Occipital lobe (tissue), 2 donors: ENCODE results near the gene AKNAD1. TPM values are rescaled to one million over a fixed set of nuclear protein-coding genes. Genes with fewer than 3 reads are reported as not detected.
"Not testable (repeated sequence)": the region's sequence is repeated elsewhere in the genome, so short reads cannot be mapped to it uniquely, and the experiment has no call there.

ENCODE experiments used
- DNase-seq: peaks from one replicate; lab custom pipeline; 2025; lab: John Stamatoyannopoulos, UW
- total RNA-seq: library from RNA; depleted of rRNA; stranded (reverse); fragments of >200 nt; gene quantifications from one replicate; pipeline ENCODE4 v1.2.3, GENCODE V29; 2014

Gene AKNAD1
- 1.7 TPM for total RNA-seq

GRCh38 chr1:108856994-108857393 is at the start of gene AKNAD1:
Gene AKNAD1, minus strand, starts transcription at chr1:108857094. Its CDS starts 4,430 bp downstream, at chr1:108852664.
- no peak for DNase-seq

DNA sequence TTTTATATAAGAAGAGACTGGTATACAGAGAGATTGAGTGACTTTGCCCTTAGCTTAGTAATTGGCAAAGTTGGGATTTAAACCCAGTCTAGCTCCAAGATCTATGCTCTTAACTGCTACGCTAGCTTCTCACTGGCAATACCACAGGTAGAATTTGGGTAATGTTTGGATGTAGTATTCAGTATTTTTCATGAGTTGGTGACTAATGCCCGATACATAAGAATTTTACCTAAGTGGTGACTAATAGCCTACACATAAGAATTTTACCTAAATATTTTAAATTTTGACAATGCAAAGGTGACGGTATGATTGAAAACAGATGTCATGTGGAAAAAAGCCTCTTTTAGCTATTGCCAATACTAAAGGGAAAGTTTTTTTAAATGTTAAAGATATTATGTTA is 44.2 kb upstream of the AKNAD1 start:
- DNase-seq, result no peak

- no peak for DNase-seq
Measured at GRCh38 chr1:108897865-108898720, 41.2 kb upstream of the AKNAD1 start.

DNA sequence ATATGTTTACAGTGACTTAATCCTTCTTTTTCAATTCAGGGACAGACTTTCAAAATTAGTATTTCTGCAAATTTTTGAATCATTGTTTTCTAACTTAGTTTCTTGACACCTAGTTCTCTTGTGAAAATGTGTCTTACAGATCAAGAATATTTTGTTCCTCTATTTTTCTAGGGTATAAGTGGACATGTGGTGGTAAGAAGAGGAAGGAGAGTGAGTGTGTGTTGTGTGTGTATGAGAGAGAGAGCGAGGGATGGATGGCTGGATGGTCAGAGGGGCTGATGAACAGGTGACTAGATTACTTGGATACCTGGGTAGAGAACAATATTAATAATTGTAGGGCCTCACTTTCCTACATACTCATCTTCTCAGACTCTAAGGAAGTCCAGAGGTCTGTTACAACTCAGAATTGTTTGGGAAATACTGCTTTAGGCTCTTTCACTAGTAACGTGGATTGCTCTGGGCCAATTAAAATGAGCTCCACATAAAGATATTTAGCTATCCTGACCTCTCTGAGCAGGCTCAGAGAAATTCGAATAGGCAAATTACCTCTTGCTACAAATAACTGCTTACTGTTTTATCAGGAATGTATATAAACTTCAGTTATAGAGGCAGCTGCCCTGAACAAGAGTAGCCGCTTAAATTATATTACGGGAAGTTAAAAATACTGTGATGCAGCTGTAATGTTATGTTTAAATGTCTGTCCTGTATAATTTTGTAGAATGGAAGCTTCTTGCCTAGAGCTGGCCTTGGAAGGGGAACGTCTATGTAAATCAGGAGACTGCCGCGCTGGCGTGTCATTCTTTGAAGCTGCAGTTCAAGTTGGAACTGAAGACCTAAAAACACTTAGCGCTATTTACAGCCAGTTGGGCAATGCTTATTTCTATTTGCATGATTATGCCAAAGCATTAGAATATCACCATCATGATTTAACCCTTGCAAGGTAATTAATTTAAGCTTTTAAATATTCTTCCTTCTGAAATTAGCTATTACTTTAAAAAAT is 39.6 kb upstream of the AKNAD1 start:
- DNase-seq, result no peak

GRCh38 chr1:108893141-108893530 is 36.2 kb upstream of the AKNAD1 start:
- no peak for DNase-seq

- no peak for DNase-seq
Measured at GRCh38 chr1:108892356-108893140, 35.7 kb upstream of the AKNAD1 start.

GRCh38 chr1:108889706-108890384 is 33.0 kb upstream of the AKNAD1 start:
- DNase-seq, result no peak

- DNase-seq, result not testable (repeated sequence)
Measured at GRCh38 chr1:108889006-108889645, 32.2 kb upstream of the AKNAD1 start.

GRCh38 chr1:108886292-108886691 is 29.4 kb upstream of the AKNAD1 start:
- DNase-seq, result no peak

DNA sequence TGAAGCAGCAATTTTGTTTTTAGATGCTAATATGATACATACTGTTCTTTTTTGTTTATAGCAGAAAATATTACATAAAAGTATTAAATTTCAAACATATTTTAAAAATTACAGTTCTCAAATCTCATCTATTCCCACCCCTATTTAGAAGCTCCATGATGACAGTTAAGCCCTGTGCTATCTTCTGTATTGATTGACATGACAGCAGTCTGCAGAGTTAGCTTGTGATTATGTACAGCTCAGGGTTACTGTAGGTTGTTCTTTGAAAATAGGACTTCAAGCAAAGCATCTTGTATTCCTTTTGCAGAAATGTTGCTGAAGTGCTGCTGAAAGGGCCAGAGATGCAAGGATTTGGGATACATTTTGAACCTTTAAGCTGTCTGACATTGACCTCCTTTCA is 28.1 kb upstream of the AKNAD1 start:
- DNase-seq, result no peak

DNA sequence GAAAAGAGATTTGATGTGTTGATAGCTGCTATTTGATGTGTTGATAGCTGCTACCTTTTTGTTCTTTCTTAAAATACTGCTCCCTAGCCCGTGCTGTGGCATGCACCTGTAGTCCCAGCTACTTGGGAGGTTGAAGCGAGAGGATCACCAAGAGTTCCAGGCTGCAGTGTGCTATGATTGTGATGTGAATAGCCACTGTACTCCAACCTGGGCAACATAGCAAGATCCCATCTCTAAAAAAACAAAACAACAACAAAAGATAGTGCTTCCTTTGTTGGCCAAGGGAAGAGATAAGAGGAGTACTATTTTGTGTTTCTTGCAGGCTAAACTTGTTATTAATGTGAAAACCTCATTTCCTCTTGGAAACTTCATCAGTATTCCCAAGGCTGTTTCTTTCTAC is 25.9 kb upstream of the AKNAD1 start:
- DNase-seq, result no peak

GRCh38 chr1:108881369-108881768 is 24.5 kb upstream of the AKNAD1 start:
- no peak for DNase-seq

DNA sequence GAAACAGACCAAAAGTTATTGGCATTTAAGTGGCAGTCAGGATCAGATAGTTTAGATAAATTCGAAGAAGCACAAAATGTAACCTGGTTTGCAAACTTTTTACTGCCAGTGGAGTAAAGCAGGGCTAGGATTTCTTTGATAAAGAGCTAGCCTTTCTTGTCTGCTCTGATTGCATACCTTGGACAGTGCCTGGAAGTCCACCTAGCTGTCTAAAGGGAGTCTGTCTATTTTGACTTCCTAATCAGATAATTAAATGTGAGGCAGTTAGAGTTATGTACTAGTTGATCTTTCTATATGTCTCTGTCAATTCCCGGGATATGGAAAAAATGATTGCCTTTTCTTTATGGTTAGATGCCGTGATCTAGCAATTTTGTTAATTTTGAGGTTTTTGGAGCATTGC is 24.0 kb upstream of the AKNAD1 start:
- DNase-seq, result no peak

DNA sequence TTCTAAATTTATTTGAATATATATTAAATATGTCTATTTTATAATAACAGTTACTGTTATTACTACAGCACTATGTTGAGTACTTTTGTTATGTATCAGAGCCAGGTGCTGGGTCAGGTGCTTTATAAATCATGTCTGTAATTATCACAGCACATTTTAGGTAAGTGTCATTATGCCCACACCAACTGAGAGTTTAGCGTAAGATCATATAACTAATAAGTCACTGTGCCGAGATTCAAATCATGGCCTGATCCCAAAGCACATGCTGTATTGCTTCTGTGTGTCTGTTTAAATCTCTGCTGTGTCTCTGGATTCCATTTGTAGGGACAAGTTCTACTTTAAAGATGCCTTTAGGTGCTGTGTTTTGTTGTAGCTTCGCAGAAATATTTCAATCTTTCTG is 21.8 kb upstream of the AKNAD1 start:
- no peak for DNase-seq

DNA sequence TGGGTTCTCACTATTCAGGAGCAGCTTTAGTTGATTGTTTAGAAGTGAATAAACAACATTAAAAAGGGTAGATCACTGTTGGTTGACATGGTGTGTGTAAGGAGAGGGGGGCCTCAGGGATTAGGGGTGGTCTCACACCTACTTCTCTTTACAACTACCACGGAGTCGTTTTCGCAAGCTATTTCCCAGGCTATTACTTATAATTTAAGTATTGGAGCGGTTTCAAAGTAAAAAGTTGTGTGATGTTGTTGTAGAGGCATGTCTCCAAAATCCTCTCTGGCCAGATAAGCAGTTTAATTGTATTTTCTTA is 21.2 kb upstream of the AKNAD1 start:
- DNase-seq, result no peak

DNA sequence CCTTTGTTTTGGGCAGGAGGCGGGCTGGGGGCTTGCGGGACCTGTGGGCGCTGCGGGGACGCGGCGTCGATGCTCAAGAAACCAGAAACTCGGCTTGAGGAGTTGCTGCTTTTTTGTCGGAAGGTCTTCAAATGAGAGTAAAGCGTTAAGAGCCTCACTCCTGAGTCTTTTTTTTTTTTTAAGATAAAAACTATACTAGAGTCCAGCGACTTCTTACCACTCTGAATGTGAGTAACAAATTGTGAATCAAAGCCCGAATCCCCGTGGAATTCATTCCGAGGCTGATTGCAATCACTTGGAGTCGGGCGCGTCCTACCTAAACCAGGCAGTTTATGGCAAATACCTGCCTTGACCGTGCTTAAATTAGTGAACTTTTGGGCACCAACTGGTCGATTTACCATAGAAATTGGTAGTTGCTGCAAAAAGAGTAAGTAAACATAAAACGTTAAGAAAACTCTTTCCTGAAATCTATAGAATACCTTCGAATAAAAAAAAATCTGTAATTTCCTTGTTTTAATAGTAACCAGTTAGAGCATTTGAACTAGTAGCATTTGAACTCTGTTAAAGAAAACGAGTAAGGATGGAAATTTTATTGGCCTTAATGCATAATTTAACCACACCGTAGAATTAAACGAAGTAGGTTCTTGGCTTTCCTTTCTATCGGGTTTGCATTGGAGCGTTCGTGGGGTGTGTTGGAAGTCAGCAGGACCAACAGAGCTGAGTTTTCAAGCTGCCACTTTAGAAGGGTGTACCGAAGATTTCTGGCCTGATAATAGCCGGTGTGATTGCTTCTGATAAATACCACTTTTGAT is 20.7 kb upstream of the AKNAD1 start:
- DNase-seq, result no peak

DNA sequence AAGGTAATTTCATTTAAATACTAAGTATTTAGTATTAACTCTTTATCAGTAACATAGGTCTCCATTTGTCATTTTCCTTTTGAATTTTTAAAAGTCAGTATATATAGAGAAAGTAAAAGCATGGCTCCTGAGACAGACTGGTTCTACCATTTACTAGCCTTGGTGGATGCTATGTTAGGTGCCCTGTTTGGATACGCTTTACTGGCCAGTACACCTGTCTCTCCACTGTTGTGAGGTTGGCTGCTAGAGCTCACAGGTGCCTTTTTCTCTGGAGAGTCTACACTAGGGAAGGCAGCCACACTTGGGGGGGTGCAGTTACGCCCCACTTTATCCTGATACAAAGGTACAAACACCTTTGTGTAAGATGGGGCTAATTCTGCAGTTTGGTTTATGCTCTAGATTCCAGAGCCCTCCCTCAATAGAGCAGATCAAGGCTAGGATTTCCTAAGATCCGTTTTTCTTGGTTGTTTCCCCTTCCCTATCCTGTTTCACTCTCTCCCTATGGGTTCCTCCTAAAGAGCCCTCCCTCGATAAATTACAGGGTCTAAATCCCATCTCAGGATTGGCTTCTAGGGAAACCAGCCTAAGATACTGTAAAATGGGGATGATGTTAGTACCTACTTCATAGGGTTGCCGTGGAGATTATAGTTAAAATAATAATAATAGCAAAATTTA is 14.3 kb upstream of the AKNAD1 start:
- DNase-seq, result no peak

DNA sequence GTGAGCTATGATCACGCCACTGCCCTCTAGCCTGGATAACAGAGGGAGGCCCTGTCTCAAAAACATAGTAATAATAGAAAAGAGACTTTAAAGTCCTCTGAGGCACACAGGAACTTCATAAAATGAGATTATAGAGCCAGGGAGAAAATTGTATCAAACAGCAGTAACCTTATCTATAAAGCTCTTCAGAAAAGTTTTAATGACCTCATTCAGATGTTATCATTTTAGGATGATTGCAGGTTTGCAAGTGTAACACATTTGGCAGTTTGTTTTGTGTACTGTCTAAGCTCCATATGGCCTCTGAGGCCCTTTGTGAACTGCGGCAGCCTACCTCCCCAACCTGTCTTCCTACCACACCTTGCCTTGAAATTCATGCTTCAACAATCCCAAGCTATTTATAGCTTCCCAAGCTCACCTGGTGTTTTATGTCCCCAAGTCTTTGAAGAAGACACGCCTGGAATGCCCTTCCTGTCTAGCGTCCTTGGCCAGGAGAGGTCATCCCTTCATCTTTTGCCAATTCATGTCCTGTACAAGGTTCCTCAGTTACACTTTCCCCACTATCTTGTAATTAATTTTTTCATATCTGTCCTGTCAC is 8.5 kb upstream of the AKNAD1 start:
- no peak for DNase-seq

DNA sequence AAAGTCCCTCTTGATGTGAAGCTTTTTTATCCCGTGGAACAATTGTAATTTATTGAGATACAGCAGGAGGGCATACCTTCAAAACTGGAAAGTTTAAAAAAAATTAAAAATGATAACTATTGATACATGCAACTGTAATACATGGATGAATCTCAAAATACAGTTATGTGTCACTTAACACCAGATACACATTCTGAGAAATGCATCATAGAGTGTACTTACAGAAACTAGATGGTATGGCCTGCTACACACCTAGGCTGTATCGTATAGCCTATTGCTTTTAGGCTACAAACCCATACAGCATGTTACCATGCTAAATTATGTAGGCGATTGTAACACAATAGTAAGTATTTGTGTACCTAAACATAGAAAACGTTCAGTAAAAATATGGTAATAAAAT is 7.1 kb upstream of the AKNAD1 start:
- DNase-seq, result no peak
